ENCODE results near the gene PCMT1.
"Not testable (repeated sequence)": the region's sequence is repeated elsewhere in the genome, so short reads cannot be mapped to it uniquely, and the experiment has no call there.

The PCMT1 gene

DNA sequence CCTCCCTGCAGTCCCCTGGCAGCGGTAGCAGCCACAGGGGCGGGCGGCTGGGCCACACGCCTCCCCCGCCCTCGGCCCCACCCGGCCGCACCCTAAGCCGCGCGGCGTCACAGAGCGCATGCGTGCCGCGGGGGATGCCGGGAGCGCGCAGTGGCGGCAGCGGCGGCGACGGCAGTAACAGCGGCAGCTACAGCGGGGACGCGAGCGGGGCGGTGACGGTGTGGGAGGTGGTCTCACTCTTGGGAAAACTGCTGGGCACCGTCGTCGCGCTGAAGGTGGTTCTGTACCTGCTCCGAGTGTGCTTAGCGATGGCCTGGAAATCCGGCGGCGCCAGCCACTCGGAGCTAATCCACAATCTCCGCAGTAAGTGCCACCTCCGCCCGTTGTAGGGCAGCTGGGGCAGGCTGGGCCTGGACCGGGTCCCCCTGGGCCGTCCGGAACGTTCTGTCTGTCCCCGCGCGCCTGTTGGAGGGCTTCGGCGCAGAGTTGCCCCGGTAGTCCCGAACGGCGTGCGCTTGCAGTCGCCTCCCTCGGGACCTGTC, at the start of gene PCMT1:
Gene PCMT1 (plus strand): TSS at position 148 of the 542 bp plus-strand sequence. CDS start 161 bp downstream, at position 309.
- DNase-seq (ENCODE audit: low spot score) = peak; percentile 94

DNA sequence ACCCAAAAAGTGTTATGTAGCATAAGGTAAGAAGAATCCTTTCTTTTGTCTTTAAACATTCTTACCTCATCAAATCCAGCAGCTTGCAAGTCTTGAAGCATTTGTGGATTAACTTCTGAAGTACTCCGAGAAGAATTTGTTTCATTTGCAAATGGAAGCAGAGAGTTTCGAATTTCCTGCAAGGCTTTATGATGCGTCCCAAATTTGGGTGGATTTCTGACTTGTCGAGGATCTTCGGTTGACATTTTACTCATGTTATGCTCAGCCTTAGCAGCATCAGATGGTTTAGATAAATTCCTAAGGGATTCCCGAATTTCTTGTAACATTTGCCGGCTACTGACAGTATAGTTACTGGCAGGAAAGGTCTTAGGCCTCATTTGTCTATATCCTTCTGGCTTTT, 47.8 kb upstream of the PCMT1 start:
- DNase-seq (ENCODE audit: low spot score) = no peak

GRCh38 chr6:149711711-149712110, 37.8 kb upstream of the PCMT1 start:
- DNase-seq (ENCODE audit: low spot score) = no peak

DNA sequence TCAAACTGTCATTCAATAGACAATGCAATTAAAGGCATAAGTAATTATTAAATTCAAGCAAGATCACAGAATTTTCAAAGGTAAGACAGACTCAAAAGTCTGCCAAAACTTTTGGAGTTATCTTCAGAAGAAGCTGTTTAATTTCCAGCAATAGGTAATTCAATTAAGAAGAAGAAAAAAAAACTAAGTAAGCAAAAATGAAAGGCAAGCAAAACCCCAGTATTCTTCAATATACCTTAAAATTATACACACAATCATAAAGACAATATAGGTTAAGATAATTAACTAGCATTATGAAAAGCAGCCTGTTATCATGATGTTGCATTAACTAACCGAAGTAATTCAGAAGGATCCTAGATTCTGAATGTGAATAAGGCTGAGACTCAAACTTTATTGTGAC, 35.1 kb upstream of the PCMT1 start:
- DNase-seq (ENCODE audit: low spot score) = no peak

DNA sequence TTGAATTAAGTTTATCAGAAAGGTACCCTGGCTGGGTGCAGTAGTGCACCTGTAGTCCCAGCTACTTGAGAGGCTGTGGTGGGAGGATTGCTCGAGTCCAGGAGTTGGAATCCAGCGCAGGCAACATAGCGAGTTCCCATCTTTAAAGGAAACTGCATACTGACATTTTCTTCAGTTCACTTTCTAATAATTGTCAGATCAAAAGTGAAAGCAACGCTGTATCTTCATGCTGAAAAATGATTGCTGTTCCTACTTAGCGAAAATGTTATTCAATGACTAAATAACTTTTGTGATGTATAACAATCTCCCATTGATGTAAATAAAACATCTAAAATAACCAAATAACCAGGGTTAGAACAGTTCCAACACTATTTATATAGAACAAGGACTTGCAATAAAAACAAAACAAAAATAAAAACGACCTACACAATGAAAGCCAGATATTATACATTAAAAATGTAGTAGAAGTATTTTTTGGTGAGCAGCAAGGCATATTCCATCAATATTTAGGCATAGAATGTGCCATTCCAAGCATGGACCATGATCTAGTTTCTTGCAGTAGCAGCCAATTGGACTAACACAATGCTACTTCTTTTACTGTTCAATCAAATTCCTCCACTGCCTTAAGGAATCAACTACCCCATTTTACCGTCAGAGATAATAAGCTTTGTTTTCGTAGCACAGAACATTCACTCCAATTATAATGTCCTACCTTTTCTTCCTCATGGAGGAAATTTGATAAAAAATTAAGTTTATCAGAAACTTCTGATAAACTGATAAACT, 33.2 kb upstream of the PCMT1 start:
- peak; percentile 59 for DNase-seq (ENCODE audit: low spot score)

DNA sequence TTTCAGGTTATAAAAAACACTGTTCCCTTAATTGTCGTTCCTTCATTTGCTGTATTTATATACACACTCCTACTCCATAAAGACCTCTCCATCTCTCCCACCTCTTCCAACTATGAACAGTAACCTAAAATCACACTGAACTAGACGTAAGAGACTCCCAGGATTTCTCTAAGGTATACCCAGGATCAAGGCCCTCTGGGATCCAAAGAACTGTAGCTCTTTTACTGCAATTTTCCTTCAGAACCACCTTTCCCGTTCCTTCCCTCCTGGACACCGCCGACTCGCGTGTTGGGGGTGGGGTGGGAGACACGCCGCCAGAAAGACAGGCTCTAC, 32.3 kb upstream of the PCMT1 start:
- no peak for DNase-seq (ENCODE audit: low spot score)

DNA sequence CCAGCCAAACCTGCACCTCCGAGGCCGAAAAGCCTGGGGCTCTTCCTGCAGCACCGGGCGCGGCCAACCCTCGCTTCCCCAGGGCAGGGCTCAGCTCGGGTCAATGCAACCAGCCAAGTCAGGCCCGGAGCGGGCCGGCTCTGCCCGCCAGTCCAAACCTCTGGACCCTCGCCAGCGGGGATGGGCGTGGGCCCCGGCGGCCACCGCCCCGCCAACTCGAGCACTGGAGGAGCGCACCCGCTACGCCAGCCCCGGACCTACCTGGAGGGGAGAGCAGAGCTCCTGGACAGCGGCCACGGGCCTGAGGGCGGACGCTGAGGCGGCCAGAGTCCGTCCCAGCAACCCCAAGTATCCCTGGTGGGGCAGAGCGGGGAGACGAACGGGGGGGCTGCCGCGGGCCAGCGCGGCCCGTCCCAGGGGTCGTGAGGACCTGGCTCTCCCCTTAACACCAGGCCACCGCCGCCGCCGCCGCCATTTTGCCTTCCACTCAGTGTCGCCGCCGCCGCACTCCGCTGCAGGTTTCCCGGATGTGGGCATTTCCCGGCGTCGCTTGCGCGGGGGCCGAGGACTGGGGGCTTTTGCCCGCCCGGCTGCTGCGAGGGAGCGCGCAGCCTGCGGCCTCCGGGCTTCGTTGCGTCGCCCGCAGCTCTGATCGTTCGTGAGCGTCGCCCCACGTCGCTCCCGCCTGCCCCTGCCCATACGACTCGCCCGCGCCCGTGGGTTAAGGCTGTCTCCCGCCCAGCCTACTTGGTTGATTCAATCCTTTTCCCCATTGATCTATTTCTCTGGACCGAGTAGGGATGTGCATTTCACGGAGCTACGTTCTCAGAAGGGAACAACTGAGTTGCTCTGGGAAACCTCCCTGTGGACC, 31.7 kb upstream of the PCMT1 start, which contains the start of gene LATS1:
Gene LATS1 (minus strand): TSS at position 514 of the 871 bp plus-strand sequence. CDS start 15,975 bp downstream, outside the sequence.
- DNase-seq (ENCODE audit: low spot score) = peak; percentile 84

DNA sequence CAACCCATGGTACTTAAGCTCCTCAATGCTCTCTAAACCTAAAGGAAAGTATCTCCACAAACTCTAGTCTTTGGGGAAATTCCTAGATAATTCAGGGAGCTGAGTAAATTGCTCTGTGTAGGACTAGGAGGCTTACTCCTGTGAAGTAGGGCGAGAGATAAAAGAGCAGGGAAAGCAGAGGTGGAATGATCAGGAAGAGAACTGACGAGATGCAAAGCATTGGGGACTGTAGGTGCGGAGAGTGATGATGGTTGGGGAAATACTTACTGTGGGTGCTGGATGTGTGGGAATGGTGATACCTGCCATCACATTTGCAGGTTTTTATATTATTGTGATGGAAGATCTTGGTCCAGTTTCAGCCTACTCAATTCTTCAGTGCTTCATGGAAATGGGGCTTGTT, 30.0 kb upstream of the PCMT1 start:
- DNase-seq (ENCODE audit: low spot score) = no peak

GRCh38 chr6:149723262-149723661, 26.3 kb upstream of the PCMT1 start:
- DNase-seq (ENCODE audit: low spot score) = no peak

DNA sequence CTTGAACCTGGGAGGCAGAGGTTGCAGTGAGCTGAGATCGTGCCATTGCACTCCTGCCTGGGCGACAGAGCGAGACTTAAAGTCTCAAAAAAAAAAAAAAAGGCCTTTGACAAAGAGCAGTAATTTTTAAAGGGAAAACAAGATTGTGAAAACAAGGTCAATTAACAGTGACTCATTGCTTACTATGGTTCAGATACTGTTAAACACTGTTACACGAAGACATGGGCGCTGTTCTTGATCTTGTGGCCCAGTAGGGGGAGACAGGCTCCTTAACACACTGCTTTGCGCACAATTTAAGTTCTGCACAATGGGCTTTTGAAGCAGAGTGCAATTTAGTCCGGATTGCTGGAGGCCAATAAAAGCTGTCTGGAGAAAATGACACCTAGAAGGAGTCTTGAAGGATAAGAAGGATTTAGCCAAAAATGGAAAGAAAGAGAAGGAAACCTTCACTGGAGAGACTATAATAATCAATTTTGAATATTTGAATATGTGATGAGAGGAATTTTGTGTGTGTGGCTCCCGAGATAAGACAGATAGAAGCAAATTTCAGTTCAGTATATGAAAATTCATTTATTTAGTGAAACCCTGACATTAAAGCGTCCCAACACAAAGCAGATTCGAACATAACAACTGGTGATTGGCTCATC, 25.6 kb upstream of the PCMT1 start:
- peak; percentile 77 for DNase-seq (ENCODE audit: low spot score)

DNA sequence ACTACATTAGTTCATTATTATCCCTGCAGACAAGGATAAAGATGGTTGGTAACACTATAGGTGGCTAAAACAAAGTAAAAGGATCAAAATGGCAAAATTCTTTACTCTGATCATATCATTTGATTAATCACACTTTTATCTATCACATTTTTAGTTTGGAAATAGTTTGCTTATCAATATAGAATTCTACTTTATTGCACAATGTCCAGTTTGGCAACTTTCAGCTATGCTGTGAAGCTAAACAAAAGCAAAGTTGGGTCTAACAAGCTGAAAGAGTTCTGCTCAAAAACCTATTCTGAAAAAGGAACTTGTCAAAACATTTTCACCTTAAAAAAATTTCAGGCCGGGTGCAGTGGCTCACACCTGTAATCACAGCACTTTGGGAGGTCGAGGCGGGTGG, 23.8 kb upstream of the PCMT1 start:
- DNase-seq (ENCODE audit: low spot score) = no peak

GRCh38 chr6:149727793-149728498, 21.6 kb upstream of the PCMT1 start:
- DNase-seq (ENCODE audit: low spot score) = no peak

- DNase-seq (ENCODE audit: low spot score) = no peak
These were observed 20.9 kb upstream of the PCMT1 start for GRCh38 chr6:149728499-149729234.

DNA sequence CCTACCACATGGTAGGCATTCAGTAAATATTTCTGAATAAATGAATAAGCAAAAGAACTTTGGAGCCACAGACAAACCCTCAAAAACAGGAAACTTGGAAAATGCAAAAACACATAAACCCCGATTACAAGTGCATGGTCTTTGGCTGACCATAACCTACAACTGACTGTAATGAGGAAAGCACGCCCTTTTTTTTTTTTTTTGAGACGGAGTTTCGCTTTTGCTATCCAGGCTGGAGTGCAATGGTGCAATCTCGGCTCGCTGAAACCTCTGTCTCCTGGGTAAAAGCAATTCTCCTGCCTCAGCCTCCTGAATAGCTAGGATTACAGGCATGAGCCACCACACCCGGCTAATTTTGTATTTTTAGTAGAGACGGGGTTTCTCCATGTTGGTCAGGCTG, 19.7 kb upstream of the PCMT1 start:
- no peak for DNase-seq (ENCODE audit: low spot score)

DNA sequence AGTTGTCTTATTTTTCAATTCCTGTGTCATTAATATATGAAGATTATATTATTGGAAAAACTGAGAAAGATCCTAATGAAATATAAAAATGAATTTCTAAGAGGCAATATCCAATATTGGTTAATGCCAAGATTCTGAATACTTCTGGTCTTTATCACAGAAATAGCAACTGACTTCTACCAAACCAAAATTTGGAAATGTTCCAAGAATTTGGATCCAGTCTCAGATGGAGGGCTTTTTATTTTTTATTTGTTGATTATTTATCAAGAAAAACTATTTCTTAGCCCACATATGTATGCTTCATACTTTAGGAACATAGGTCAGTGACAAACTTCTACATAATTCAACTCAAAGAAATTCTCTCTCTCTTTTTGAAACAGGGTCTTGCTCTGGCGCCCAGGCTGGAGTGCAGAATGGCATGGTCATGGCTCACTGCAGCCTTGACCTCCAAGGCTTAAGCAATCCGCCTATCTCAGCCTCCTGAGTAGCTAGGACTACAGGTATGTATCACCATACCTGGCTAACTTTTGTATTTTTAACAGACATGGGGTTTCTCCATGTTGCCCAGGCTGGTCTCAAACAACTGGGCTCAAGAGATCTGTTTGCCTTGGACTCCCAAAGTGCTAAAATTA, 16.3 kb upstream of the PCMT1 start:
- DNase-seq (ENCODE audit: low spot score) = no peak

- no peak for DNase-seq (ENCODE audit: low spot score)
These were observed 14.6 kb upstream of the PCMT1 start for GRCh38 chr6:149734915-149735314.

GRCh38 chr6:149745252-149745651, 4.3 kb upstream of the PCMT1 start:
- DNase-seq (ENCODE audit: low spot score) = not testable (repeated sequence)

DNA sequence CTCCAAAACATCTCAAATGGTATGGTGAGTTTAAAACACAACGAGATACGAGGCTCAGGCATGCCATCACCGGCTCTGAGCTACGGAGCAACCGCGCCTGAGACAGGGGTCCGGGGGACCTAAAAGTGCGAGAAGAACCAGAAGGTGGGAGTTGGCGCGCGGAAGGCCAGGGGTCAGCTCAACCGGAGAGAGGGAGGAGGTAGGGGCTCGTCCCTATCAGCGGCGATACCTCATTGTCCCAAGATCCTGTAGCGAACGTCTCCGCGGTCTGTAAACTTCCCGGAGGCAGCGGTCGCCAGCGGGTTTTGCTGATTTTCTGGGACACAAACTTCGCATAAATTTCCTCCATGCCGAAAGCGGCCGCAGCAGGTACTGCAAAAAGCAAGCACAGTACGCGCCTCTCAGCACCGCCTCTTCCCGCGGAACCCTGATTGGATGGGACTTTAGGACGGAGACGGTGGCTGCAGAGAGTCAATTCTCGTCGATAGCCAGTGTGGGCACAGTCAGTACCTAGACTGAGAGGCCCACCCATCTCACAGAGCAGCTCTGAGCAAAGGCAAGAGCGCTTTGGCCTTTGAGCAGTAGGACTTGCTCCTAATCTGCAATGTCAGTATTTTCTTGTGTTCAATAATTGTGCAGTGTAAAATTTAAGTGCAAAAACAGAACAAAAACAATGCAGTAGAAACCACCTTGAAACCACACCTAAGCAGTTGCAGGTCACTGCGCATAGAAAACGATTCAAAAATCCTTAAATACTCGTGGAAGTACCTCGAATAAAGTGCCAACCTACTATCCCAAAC, 3.2 kb upstream of the PCMT1 start, which contains the start of gene NUP43:
Gene NUP43 (minus strand): TSS at position 383 of the 800 bp plus-strand sequence. CDS start 34 bp downstream, at position 349.
- peak; percentile 96 for DNase-seq (ENCODE audit: low spot score)

- not testable (repeated sequence) for DNase-seq (ENCODE audit: low spot score)
These were observed 403 bp upstream of the PCMT1 start for GRCh38 chr6:149749082-149749593.
